Activated CD4-positive, alpha-beta T cell treated with anti-CD3 and anti-CD28 coated beads, Interleukin-2, amount 10 ng/mL, durations not matched to agents 7 days and 5 days (primary cell): Measurements from ENCODE around the gene GALT. TPM values are rescaled to one million over a fixed set of nuclear protein-coding genes. Genes with fewer than 3 reads are reported as not detected.

ENCODE experiments used
- CTCF ChIA-PET: fragments of 350-600 bp; sonication (Branson Sonifier 250); formaldehyde crosslinking; loops from one replicate; lab custom pipeline; 2021; ENCODE audit warnings: antibody characterized with exemption; lab: Charles Lee
- POLR2A ChIA-PET: fragments of 350-600 bp; sonication (Branson Sonifier 250); formaldehyde crosslinking; loops from one replicate; lab custom pipeline; 2021; ENCODE audit warnings: antibody characterized with exemption; lab: Charles Lee
- DNase-seq: peaks from one replicate; pipeline ENCODE4 v3.0.0-alpha.2; 2020
- H3K27ac Mint-ChIP-seq: one replicate; pipeline ENCODE4 v1.8.0; 2021; ENCODE audit warnings: mild to moderate bottlenecking, moderate library complexity, mixed read lengths
- H3K27me3 Mint-ChIP-seq: one replicate; pipeline ENCODE4 v1.8.0; 2021; ENCODE audit warnings: mixed read lengths
- H3K36me3 Mint-ChIP-seq: one replicate; pipeline ENCODE4 v1.8.0; 2021; ENCODE audit warnings: low read depth, mixed read lengths
- H3K4me1 Mint-ChIP-seq: one replicate; pipeline ENCODE4 v1.8.0; 2021; ENCODE audit warnings: mixed read lengths
- H3K4me3 Mint-ChIP-seq: one replicate; pipeline ENCODE4 v1.8.0; 2021; ENCODE audit warnings: mild to moderate bottlenecking, moderate library complexity, mixed read lengths
- H3K9me3 Mint-ChIP-seq: one replicate; pipeline ENCODE4 v1.8.0; 2021; ENCODE audit warnings: mixed read lengths
- total RNA-seq, 2 experiments: library from RNA; stranded (reverse); gene quantifications; one replicate each; pipeline ENCODE4 v1.2.3, GENCODE V29; 2021

Gene GALT
- 100 to 1,000 TPM; 114 to 125 TPM for total RNA-seq

DNA sequence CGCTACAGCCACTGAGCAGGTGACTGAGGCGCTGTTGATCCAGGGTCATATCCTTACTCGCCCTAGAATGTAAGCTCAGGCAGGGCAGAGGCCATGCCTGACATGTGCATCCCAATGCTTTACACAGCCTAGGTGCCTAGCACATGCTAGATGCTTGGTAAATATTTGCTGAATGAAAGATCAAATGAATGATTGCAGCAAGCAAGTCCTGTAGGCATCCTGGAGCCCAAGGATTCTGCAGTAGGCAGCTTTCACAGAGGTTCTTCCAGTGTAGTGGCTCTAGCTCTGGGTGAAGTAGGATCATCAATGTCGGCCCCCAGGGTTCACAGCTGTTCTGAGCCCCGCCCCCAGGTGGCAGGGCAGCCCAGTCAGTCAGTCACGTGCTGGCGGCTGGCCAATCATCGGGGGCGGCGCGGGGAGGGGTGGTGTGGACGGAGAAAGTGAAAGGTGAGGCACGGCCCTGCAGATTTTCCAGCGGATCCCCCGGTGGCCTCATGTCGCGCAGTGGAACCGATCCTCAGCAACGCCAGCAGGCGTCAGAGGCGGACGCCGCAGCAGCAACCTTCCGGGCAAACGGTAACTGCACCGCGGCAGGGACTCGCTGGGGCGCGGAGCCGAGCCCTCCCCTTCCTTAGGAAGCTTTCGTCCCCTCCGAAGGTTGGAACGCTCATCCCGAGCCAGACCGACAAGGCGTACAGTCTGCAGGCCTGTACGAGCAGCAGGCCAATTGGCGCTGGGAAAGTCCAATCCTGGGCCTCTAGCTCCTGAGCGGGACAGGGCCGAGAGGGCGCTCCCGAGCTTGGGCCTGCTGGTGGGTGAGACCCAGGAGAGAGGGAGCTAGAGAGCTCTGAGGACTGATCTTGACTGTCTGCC, at the start of gene GALT:
GALT (plus strand) TSS at position 465 of the 873 bp plus-strand sequence; CDS start at position 495, 30 bp downstream.
- Mint-ChIP-seq H3K36me3 (peaks cover 39% of the 10 kb centered on the region), H3K4me3 (peak within 1 kb of the TSS; percentile 87), H3K9me3 (no peaks in the 10 kb centered on the region), H3K27ac (peak within 1 kb of the TSS; percentile 88), H3K4me1 (peaks cover 44% of the 10 kb centered on the region), H3K27me3 (no peaks in the 10 kb centered on the region)
- DNase-seq = peak; percentile 98
- CTCF ChIA-PET = interaction anchor here (1.2 to 3.5 kb wide), 12 partner anchors 9 to 190 kb away, joined by 3 to 29 read pairs (median 6); partner anchors contain the start of gene SIGMAR1
- POLR2A ChIA-PET = interaction anchor here (1.3 kb wide), 1 partner anchor 9 kb away, joined by 8 read pairs; the partner anchor contains the start of gene SIGMAR1

DNA sequence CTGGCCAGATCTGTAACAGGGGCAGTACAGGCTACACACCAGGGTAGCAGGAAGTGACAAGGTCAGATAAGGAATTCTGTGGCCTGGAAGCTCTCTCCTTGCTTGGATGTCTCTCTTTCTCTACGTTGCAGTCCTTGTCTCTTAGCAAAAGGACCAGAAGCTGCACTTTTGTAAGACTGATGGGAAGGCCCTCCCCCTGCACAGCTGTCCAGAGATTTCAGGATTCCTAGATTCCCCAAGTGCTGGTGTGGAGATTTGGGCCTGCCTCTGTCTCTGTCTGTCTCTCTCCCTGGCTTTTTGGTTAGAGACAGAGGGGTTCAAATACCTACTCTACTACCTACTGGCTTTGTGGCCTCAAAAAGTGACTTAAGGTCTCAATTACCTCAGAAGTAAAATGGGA, 46.9 kb upstream of the GALT start:
- H3K36me3 Mint-ChIP-seq = no peaks in the 10 kb centered on the region

DNA sequence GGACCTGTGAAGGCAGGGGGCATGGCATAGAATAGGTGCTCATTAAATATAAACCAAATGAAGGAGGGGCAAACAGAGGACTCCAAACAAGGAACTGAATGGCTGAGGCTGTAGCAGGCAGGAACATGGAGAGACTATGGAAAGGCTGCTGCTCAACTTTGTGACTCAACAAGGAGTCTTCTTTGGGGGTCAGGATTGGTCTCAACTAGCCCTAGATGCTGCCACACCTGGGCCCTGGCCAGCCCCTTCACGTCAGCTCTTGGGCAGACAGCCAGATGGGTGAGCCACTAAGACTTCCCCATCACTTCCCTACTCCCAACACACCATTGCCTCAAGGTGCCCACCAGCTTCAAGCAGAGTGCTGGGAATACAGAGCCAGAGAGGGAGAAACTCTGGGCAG, 45.6 kb upstream of the GALT start:
- ChIA-PET POLR2A (no interaction called here), CTCF (interaction anchor here (1.1 to 2.0 kb wide), 2 partner anchors 9 to 10 kb away, joined by 3 to 9 read pairs; no protein-coding TSS in a partner anchor)
- Mint-ChIP-seq H3K4me1 (no peaks in the 10 kb centered on the region), H3K27me3 (peaks cover 22% of the 10 kb centered on the region), H3K27ac (no peak overlapping the region), H3K36me3 (no peaks in the 10 kb centered on the region), H3K4me3 (no peak overlapping the region), H3K9me3 (no peaks in the 10 kb centered on the region)
- DNase-seq = no peak

More for the DNA sequence above, 46.9 kb upstream of the GALT start:
- no peaks in the 10 kb centered on the region for H3K9me3 Mint-ChIP-seq
- CTCF ChIA-PET = interaction anchor here (1.2 kb wide), 1 partner anchor 49 kb away, joined by 3 read pairs; no protein-coding TSS in a partner anchor
- H3K4me3 Mint-ChIP-seq = no peak overlapping the region
- peaks cover 15% of the 10 kb centered on the region for H3K27me3 Mint-ChIP-seq
- POLR2A ChIA-PET = no interaction called here
- no peak overlapping the region for H3K27ac Mint-ChIP-seq
- no peak for DNase-seq
- no peaks in the 10 kb centered on the region for H3K4me1 Mint-ChIP-seq

DNA sequence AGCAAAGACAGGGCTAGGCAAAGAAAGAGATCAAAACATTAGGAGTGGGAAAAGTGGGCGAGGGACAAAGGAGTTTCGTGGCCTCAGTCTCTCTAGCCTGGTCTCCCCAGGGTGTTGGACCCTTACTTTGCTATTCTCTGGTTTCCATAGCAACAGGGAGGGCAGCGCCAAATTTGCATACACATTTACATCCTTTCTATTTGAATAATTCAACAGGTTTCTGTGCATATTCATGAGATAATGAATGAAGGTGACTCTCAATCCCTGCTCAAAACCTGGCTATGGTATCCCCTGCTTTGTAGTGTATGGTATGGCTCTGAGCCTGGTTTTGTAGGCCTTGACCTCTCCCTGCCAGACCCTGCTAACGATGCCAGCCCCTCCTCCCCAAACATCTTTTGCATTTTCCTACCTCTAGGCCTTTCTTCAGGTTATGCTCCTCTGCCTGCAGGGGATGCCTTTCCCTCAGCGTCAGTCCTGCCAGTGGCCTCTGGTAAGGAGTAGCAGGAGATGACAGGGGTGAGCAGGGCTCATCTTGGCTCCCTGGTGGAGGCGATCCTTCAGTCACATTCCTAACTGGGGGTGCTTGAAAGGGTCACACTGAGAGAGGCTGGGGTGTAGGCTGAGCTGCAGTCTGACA, 44.4 kb upstream of the GALT start:
- POLR2A ChIA-PET = no interaction called here
- Mint-ChIP-seq H3K4me1 (no peaks in the 10 kb centered on the region), H3K27ac (no peak overlapping the region), H3K9me3 (no peaks in the 10 kb centered on the region), H3K36me3 (no peaks in the 10 kb centered on the region), H3K4me3 (no peak overlapping the region), H3K27me3 (peaks cover 14% of the 10 kb centered on the region)
- CTCF ChIA-PET = interaction anchor here (0.6 to 3.4 kb wide), 7 partner anchors 10 to 32 kb away, joined by 3 to 12 read pairs (median 9); partner anchors contain the start of gene DCTN3
- DNase-seq = no peak

- peak; percentile 85 for DNase-seq
- peaks cover 8% of the 10 kb centered on the region for H3K27me3 Mint-ChIP-seq
- no peaks in the 10 kb centered on the region for H3K36me3 Mint-ChIP-seq
- ChIA-PET CTCF (interaction anchor here (0.6 to 3.4 kb wide), 20 partner anchors 10 to 257 kb away, joined by 3 to 12 read pairs (median 4); partner anchors contain the start of genes DCTN3 and GALT), POLR2A (no interaction called here)
- no peaks in the 10 kb centered on the region for H3K9me3 Mint-ChIP-seq
- no peak overlapping the region for H3K4me3 Mint-ChIP-seq
- no peaks in the 10 kb centered on the region for H3K4me1 Mint-ChIP-seq
- H3K27ac Mint-ChIP-seq = no peak overlapping the region
Measured at GRCh38 chr9:34603610-34604231, 42.8 kb upstream of the GALT start.

- H3K4me1 Mint-ChIP-seq = peaks cover 8% of the 10 kb centered on the region
- H3K27me3 Mint-ChIP-seq = peaks cover 8% of the 10 kb centered on the region
- no peak overlapping the region for H3K27ac Mint-ChIP-seq
- ChIA-PET POLR2A (no interaction called here), CTCF (interaction anchor here (1.8 to 1.9 kb wide), 2 partner anchors 28 to 58 kb away, joined by 4 to 6 read pairs; no protein-coding TSS in a partner anchor)
- DNase-seq = no peak
- no peaks in the 10 kb centered on the region for H3K36me3 Mint-ChIP-seq
- H3K4me3 Mint-ChIP-seq = no peak overlapping the region
- no peaks in the 10 kb centered on the region for H3K9me3 Mint-ChIP-seq
Measured at GRCh38 chr9:34606190-34606589, 40.3 kb upstream of the GALT start.

GRCh38 chr9:34606905-34607304, 39.6 kb upstream of the GALT start:
- H3K9me3 Mint-ChIP-seq = no peaks in the 10 kb centered on the region
- CTCF ChIA-PET = interaction anchor here (0.9 to 1.9 kb wide), 3 partner anchors 16 to 59 kb away, joined by 4 to 6 read pairs (median 4); no protein-coding TSS in a partner anchor
- H3K36me3 Mint-ChIP-seq = no peaks in the 10 kb centered on the region
- no peak overlapping the region for H3K27ac Mint-ChIP-seq
- no peak for DNase-seq
- H3K4me3 Mint-ChIP-seq = no peak overlapping the region
- H3K27me3 Mint-ChIP-seq = peaks cover 7% of the 10 kb centered on the region
- POLR2A ChIA-PET = no interaction called here
- peaks cover 13% of the 10 kb centered on the region for H3K4me1 Mint-ChIP-seq

- Mint-ChIP-seq H3K9me3 (no peaks in the 10 kb centered on the region), H3K4me3 (no peak overlapping the region), H3K36me3 (no peaks in the 10 kb centered on the region), H3K27ac (no peak overlapping the region), H3K4me1 (peaks cover 15% of the 10 kb centered on the region), H3K27me3 (peaks cover 7% of the 10 kb centered on the region)
- CTCF ChIA-PET = interaction anchor here (0.9 to 1.9 kb wide), 3 partner anchors 16 to 59 kb away, joined by 4 to 6 read pairs (median 4); no protein-coding TSS in a partner anchor
- POLR2A ChIA-PET = no interaction called here
- no peak for DNase-seq
Measured at GRCh38 chr9:34607331-34607730, 39.1 kb upstream of the GALT start.

DNA sequence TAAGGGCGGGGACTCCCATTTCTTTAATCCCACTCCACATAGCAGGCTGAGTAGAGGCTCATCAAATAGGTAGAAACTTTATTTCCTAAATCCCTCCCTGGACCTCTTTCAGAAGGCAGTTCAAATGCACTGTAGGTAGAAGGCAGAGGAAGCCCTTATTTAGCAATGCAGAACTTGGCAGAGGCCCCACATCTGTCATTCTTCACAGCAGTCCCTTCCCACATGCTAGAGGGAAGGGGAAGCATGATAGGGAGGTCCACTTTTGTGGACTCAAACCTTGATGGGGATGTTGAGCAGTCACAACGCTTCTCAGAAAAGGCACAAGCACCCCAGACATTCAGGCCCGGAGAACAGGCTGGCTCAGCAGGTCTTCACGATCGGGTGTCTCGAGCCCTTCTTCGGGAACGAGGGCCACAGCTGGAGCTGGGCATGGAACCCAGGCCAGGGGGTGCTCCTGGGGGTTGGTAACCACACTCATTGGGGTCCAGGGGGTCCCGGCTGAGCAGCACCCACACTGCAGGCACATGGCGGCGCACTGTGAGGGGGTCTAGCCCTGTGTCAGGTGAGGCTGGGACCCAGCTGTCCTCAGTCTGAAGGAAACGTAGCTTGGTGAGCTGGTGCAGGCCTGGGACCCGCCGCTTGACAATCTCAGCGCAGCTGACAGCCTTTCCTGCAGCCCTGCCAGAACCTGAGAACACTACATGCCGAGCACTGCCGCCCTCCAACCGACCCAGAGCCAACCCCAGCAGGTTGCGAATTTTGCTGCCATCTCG, 35.9 kb upstream of the GALT start:
- Mint-ChIP-seq H3K9me3 (no peaks in the 10 kb centered on the region), H3K36me3 (peaks cover 3% of the 10 kb centered on the region), H3K4me1 (peaks cover 23% of the 10 kb centered on the region), H3K4me3 (peak overlapping the region; percentile 92), H3K27ac (no peak overlapping the region), H3K27me3 (no peaks in the 10 kb centered on the region)
- CTCF ChIA-PET = interaction anchor here (0.6 to 8.2 kb wide), 4 partner anchors 9 to 124 kb away, joined by 3 to 60 read pairs (median 3); partner anchors contain the start of genes DCTN3 and SIGMAR1
- POLR2A ChIA-PET = no interaction called here
- DNase-seq = no peak

- Mint-ChIP-seq H3K27ac (peak overlapping the region; percentile 96), H3K27me3 (no peaks in the 10 kb centered on the region), H3K4me3 (peak overlapping the region; percentile 92), H3K36me3 (peaks cover 7% of the 10 kb centered on the region), H3K9me3 (no peaks in the 10 kb centered on the region), H3K4me1 (peaks cover 23% of the 10 kb centered on the region)
- POLR2A ChIA-PET = no interaction called here
- no peak for DNase-seq
- CTCF ChIA-PET = interaction anchor here (1.0 to 8.2 kb wide), 4 partner anchors 9 to 155 kb away, joined by 3 to 60 read pairs (median 3); partner anchors contain the start of genes DCTN3 and SIGMAR1
Measured at GRCh38 chr9:34611251-34611810, 35.1 kb upstream of the GALT start.
